ENCODE results near the gene TRIM31.
"Not testable (repeated sequence)": the region's sequence is repeated elsewhere in the genome, so short reads cannot be mapped to it uniquely, and the experiment has no call there.

Gene TRIM31

DNA sequence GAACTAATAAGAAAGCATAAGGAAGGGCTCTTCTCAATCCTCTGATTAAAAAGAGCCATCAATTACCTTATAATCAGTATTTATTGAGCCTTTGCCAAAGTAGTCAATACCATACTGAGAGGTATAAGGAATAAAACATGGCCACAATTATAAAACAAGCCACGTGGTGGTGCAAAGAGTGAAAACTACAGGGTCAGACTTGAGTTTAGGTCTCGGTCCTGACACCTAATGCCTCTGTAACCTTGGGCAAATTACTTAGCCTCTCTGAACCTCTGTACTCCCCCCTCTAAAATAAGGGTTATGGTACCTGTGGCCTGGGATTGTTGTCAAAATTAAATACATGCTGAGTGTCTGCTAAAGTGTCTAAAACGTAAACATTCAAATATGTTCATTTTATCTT, 36.3 kb upstream of the TRIM31 start:
- no peak for DNase-seq

DNA sequence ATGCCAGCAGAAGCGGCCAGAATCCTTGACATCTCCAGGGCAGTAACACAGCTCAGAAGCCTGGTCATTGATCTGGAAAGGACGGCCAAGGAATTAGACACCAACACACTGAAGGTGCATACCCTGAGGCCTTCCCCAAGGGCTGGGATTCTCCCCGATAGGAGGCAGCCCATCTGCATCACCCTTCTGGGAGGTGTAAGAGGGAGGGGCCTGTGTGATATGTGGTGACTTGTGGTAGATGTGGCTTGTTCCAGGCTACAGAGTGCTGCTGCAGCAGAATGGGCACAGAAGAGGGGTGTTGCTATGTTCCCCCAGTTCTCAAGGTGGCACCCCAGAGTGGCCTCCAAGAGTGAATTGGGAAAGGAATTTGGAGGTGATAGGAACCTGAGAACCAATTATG, 34.2 kb upstream of the TRIM31 start:
- DNase-seq = no peak

DNA sequence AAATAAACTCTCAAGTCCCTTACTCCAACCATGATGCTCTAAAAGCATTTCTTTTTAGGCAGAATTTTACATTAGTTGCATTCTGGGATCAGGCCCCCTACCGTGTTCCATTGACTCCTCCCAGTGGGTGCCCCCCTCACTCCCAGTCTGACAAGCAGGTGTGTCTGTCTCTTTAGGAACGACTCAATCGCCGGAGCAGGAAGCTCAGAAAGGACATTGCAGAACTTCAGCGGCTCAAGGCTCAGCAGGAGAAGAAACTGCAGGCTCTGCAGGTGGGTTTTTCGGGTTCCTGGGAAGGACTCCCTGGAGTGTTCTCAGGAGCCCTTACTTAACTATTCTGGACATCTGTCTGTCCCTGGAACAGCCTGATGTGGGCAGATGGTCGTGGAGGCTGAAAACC, 32.9 kb upstream of the TRIM31 start:
- no peak for DNase-seq

DNA sequence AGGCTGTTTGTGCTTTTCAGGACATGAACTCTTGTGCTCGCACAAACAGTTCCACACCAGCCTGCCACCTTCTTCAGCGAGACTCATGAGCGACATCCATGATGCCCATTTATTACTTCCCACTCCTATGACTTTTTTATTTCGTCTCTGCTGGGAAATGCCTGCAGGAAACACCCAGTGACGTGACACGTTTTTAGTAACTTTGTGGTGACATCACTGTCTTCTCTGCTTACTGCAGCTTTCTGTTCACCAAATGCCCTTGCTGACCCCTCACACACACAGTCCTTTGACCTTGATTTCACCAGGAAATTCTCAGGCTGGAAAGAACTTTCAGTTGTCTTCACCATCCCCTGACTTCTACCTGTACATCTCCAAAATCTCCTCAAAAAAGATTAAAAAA, 31.9 kb upstream of the TRIM31 start:
- DNase-seq = no peak

- DNase-seq = no peak
These were observed 30.9 kb upstream of the TRIM31 start for GRCh38 chr6:30143780-30144179.

- no peak for DNase-seq
These were observed 29.8 kb upstream of the TRIM31 start for GRCh38 chr6:30142665-30143064.

- not testable (repeated sequence) for DNase-seq
These were observed 27.4 kb upstream of the TRIM31 start for GRCh38 chr6:30140240-30140639.

DNA sequence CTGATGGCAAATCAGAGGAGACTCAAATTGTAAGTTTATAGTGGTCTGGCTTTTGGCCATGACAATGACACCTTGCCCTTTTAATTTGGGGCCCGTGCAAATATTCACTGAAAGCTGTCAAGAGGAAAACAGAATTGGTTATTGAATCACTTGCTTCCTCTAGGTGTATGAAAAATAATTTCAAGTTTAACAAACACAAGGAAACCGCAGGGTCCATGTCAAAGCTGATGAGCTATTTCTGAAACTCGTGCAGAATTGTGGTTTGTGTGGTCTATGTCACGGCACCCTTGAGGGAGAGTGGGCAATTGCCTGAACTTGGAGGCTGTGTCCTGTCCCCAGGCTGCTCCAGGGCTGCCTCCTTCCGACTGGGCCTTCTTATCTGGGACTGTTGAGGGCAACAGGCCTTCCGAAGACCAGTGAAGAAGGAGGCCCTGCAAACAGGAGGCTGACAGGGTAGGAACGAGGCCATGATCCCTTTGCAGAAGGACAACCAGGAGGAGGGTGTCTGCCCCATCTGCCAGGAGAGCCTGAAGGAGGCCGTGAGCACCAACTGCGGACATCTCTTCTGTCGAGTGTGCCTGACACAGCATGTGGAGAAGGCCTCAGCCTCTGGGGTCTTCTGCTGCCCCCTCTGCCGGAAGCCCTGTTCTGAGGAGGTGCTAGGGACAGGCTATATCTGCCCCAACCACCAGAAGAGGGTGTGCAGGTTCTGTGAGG, 23.8 kb upstream of the TRIM31 start:
- no peak for DNase-seq

DNA sequence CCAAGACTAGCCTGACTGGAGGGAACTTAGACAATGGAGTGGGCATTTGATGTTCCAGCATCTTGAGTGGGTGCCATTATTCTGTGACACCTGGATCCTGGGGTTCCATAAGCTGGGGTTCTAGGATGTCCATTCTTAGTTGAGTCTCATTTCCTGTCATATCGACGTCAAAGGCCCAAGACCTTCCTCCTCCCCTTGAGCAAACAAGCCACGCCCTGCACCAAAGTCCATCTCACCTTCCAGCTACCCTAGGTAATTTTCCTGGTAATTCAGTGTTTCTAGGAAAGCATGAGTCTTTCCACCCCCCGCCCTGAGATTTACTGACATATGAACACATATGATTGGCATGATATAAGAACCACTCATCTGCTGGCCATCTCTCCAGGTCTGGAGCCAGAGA, 22.9 kb upstream of the TRIM31 start, which contains the start of gene TRIM40:
TRIM40 (plus strand) TSS at position 384 of the 400 bp plus-strand sequence. CDS start 897 bp downstream, outside the sequence.
- no peak for DNase-seq

DNA sequence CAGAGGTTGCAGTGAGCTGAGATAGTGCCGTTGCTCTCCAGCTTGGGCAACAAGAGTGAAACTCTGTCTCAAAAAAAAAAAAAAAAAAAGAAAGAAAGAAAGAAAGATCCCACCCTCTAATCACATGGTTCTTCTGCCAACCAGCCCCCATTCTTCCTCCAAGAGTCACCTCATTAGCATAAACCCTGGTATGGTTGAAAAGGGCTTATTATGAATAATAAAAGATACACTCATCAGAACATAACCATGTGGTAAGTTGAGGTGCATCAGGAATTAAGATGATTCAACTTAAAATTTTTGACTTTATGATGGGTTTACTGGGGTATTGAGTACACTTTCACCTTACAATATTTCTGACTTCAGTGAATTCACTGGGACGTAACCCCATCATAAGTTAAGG, 22.3 kb upstream of the TRIM31 start:
- no peak for DNase-seq

- no peak for DNase-seq
These were observed 19.1 kb upstream of the TRIM31 start for GRCh38 chr6:30131947-30132497.

GRCh38 chr6:30130887-30131862, 18.3 kb upstream of the TRIM31 start:
- DNase-seq = peak in 3 of 4 experiments; percentile 9 to 41 (median 39)

DNA sequence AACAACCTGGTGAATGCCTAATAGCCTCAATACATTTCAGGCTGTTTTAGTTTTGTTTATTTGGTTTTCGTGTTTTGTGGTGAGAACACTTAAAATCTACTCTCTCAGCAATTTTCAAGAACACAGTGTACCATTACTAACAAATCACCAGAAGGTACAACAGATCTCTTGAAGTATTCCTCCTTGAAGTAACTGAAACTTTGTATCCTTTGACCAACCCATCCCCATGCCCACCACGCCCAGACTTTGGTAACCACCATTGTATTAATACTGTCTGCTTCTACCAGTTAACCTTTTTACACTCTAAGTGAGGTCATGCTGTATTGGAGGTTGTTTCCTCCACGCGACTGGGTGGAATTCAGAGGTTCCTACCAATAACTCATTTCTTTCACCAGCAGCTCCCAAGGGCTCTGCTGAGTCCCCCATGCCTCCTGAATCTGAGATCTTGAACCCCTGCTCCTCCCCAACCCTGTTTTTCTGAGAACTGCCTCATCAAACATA, 17.3 kb upstream of the TRIM31 start:
- no peak for DNase-seq

GRCh38 chr6:30129265-30130178, 16.6 kb upstream of the TRIM31 start:
- no peak for DNase-seq

- no peak for DNase-seq
These were observed 14.6 kb upstream of the TRIM31 start for GRCh38 chr6:30127238-30128093.

GRCh38 chr6:30122515-30122914, 9.6 kb upstream of the TRIM31 start:
- no peak for DNase-seq

DNA sequence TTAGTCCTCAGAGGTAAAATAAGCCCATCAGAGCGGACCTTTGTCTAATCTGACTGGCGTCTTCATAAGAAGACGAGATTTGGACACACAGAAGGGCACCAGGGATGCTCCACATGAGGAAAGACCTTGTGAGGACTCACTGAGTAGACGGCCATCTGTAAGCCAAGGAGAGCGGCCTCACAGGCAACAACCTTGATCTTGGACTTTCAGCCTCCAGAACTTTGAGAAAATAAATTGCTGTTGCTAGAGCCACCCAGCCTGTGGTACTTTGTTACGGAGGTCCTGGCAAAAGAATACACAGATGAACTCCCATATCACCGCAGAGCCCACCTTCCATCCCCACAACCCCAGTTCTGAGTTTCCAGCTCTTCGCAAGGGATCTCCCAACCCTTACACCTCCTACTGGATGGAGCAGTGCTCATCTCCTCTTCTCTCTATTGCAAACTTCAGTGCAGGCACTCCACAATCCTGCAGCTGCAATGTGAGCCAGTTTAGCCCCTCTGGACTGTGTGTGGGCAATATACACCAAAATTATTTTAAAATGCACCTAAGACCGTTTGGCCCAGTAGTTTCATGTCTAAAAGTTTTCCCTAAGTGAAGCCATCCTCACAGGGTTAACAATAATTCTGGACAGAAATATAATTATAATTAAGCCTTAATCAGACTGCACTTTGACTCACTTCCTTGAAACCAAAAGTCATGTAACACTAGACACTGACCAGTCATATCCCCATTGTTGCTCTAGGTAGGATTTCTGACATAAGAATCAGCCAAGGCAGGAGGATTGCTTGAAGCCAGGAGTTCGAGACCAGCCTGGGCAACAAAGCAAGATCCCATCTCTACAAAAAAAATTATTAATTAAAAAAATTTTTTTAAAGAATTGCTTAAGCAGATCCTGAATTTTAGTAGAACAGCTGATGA, 8.8 kb upstream of the TRIM31 start:
- DNase-seq = no peak

- DNase-seq = not testable (repeated sequence)
These were observed 5.8 kb upstream of the TRIM31 start for GRCh38 chr6:30118691-30119090.

DNA sequence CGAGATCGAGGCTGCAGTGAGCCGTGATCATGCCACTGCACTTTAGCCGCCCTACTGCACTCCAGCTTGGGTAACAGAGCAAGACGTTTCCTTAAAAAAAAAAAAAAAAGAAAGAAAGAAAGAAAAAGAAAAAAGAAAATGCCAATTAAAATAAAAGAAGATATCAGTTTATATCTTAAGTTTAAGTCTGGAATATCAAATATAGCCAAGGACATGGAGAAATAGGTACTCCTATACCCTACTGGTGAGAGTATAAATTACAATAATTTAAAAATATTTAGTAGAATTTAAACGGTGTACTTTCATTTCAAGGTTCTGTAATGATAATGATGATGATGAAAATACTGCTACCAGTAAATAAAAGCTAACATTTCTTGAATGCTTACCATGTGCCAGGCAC, 3.8 kb upstream of the TRIM31 start:
- no peak for DNase-seq

- DNase-seq = no peak
These were observed 951 bp upstream of the TRIM31 start for GRCh38 chr6:30113841-30114240.
